Amygdala (tissue), 56 donors: ENCODE results near the gene ISCA2.
"Not testable (repeated sequence)": the region's sequence is repeated elsewhere in the genome, so short reads cannot be mapped to it uniquely, and the experiment has no call there.

Experiments
- DNase-seq, 56 donors: peaks; one replicate each; lab custom pipeline; 2025; lab: John Stamatoyannopoulos, UW

ISCA2 gene

GRCh38 chr14:74493343-74494261 lies at the start of gene ISCA2:
TSS of gene ISCA2 (plus strand) at chr14:74493765. CDS start at chr14:74493775, 10 bp downstream.
- DNase-seq: peak; percentile 84 to 100 (median 98)

GRCh38 chr14:74444866-74445265 lies 48.7 kb upstream of the ISCA2 start:
- DNase-seq: no peak

- not testable (repeated sequence) for DNase-seq
Measured at GRCh38 chr14:74454397-74454796, 39.2 kb upstream of the ISCA2 start.

DNA sequence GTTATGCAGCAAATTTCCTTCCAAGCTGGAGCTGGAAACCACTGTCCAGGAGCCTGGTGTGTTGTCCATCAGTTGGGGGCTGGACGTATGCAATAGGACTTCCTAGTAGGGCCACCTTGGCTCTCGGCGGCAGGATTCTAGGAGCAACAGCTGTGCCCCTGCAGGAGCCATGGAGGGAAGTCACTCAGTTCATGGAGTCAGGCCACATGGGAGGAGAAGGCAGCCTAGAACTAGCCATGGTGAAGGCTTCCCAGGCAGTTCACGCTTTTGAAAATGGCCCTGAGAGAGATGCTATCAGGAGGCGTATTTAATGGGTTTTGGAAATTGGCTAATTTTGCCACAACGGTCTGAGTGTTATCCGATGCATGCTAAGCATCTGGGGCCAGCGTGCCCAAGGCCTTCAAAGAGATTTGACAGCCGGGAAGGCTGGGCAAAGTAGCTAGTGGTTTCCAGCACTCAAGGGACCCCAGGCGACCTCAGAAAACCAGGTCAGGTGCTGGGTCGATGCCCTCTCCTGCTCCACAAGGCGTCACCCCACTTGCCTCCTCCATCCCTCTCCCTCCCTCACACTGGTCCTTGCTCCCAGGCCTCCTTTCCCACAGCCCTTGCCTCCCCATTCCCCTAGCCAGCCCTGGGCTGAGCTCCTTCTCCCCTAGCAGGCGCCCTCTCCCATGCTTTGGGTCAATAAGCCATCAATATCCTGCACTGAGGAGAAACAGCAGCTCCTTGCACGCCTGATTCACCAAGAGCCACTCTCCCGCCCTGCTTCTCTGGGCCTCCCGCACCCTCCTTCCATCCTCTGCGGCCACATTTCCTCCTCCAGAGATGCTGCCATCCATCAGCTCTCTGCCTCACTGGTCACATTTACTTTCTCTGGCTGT lies 36.6 kb upstream of the ISCA2 start:
- DNase-seq: no peak

GRCh38 chr14:74457565-74457895 lies 36.0 kb upstream of the ISCA2 start:
- DNase-seq: no peak

DNA sequence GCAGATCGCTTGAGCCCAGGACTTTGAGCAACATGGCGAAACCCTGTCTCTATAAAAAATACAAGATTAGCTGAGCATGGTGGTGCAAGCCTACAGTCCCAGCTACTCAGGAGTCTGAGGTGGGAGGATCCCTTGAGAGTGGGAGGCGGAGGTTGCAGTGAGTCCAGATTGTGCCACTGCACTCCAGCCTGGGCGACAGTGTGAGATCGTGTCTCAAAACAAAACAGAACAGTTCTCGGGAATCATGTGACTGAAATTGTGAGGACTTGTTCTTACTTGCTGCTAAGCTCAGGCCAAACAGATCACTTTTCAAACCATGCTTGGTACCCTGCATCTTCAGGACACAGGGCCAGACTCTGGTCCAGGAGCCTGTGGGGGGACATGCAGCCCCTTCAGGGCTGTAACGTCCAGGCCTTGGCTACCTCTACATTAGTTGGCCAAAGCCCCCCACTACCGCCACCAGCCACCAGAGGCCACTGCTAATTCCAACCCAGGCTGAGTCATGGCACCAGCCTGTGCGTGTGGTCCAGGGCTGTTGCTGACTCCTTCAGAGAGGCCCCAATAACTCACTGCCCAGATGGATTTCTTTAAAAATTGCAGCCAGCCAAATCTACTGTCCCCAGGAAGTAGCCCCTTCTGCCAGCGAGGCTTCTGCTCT lies 34.1 kb upstream of the ISCA2 start:
- DNase-seq: peak in 1 of 56 donors; percentile 5

- no peak for DNase-seq
Measured at GRCh38 chr14:74459976-74460375, 33.6 kb upstream of the ISCA2 start.

DNA sequence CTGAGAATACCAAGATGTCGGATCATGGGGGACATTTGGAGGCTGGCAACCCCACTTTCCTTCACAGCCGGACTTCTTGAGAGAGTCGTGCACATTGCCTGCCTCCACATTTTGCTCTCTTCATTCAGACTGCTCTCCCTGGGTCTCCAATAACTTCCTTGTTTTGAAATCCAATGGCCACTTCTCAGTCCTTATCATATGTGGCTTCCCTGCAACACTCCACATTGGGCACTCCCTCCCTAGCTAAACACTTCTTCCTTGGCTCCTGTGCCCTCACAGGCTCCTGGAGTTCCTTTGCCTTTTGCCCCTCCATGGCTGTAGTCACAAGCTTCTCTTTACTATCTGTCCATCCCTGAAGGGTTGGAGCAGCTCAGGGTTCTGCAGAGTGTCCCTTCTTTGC lies 30.6 kb upstream of the ISCA2 start:
- no peak for DNase-seq

DNA sequence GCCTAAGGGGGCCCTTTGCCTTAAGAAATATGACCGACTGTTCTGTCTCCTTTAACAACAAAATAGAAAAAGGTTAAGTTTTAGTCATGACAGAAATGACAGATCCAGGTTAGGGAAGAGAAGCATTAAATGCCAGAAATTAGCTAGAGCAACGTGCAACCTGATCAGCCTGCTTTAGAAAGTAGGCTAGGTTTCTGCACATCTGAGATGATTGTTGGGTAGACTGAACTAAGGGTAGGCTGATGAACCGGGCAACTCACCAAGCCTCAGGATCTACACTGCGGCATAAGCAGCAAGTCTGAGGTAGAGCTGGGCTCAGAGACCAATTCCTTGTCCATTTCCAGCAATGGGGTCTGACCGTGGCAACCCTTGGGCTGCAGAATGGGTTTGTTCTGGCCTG lies 29.9 kb upstream of the ISCA2 start:
- DNase-seq: no peak

GRCh38 chr14:74464785-74465184 lies 28.8 kb upstream of the ISCA2 start:
- no peak for DNase-seq

DNA sequence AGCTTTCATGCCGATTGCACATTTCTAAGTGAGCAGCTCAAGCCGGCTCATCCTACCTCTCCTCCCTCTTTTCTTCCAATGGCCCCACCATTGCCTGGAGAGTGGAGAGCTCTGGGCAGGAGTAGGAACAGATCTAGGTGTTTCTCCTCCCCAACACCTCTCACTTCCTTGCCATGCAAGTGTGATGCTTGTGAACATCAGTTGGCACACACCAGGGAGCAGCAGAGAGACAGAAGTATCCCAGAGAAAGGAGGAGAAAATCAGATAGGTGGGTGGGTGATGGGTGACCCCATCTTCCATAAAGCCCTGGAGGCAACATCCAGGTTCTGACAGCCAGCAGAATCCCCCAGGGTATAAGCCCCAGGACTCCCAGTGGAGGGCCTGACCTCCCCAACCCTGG lies 28.2 kb upstream of the ISCA2 start:
- DNase-seq: no peak

- DNase-seq: no peak
Measured at GRCh38 chr14:74468513-74468912, 25.1 kb upstream of the ISCA2 start.

DNA sequence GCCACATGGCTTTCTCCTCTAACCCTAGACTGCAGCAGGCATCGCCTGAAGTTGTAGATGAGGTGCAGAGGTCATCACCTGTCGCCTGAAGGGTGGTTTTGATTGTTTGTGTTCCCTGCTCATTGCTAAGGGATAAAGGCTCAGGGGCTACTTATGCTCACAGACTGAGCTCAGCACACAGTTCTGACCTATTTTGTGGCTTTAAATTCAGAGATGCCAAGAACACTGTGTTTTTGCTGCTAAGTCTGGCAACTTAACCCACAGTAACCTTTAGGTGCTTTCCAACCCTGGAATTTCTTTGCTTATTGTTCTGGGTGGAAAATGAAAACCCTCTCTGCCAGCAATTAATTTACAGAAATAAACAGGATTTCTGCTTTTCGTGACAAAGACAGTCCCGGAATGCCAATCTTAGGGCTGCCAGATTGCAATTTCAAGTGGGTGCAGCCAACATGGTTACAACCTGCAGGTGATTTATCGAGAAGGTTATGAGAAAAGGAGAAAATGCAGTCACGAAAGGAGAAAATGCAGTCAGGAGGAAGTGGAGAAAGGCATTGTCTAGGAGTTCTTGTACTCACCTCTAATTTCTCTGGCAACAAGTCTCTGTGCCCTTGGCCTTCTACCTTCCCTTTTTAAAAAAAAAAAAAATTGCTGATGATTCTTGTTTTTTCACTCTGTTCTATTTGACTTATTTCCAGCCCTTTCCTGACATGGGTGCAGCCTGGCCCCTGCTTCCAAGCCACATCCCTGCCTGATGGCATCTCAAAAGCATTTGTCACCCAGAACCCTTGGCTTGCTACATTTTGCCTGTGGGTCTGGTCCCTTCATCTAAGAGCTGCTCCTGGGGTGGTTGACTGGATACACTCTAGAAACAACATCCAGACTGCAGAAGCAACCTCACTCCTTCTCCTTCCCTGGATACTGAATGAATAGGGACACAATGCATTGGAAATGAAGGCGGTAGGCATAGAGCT lies 23.7 kb upstream of the ISCA2 start:
- no peak for DNase-seq

DNA sequence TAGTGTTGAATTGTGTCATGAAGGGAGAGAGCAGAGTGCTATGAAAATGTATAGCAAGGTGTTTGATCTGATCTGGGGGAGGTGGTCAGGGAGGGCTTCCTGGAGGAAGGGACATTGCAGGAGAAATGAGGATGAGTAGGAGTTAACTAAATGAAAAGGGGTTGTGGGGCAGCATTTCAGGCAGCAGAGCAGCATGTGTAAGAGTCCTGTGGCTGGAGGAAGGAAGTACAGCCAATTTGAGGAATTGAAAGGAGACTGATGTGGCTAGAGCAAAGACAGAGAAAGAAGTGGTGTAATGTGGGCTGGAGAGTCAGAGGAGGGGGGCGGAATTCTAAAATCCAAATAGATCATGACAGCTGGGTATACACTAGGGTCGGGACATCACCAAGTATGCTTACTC lies 21.0 kb upstream of the ISCA2 start:
- DNase-seq: no peak

DNA sequence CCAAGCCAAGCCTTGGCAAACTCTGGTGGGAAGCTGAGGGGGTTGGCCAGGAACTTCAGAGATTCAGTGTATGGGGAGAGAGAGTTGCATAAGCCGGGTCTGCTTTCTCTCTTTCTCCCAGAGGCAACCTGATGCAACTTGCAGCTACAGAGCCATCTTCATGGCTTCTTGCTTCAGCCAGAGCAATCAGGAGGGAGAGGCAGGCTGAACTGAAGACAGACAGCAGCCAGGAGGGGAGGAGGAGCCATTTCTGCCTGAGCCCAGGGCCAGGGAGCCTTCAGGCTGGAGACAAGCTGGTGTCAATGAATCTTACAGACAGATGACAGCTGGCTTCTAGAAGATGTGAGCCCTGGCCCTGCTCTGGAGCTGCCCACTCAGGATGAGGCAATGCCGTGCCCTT lies 19.2 kb upstream of the ISCA2 start:
- no peak for DNase-seq

DNA sequence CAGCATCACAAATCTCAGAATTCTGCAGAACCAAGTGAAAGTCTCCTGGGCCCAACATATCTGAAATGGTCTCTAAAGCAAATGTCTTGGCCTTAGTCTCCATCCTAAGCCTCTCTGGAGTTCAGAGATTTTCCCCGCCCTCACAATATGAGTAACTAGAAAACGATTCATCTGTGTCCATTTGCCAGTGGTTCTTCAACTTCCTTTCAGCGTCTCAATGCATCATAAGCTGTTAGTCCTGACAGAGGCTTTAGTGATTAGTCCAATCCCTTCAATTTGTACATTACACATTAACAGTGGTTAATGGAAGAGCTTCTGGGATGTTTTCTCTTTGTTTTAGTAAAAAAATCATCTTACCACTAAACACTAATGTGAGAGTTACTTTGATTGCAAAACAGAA lies 17.9 kb upstream of the ISCA2 start:
- no peak for DNase-seq

GRCh38 chr14:74476107-74476506 lies 17.5 kb upstream of the ISCA2 start:
- DNase-seq: peak in 1 of 56 donors; percentile 15

- peak in 10 of 56 donors; percentile 3 to 17 (median 8) for DNase-seq
Measured at GRCh38 chr14:74476607-74477006, 17.0 kb upstream of the ISCA2 start.

DNA sequence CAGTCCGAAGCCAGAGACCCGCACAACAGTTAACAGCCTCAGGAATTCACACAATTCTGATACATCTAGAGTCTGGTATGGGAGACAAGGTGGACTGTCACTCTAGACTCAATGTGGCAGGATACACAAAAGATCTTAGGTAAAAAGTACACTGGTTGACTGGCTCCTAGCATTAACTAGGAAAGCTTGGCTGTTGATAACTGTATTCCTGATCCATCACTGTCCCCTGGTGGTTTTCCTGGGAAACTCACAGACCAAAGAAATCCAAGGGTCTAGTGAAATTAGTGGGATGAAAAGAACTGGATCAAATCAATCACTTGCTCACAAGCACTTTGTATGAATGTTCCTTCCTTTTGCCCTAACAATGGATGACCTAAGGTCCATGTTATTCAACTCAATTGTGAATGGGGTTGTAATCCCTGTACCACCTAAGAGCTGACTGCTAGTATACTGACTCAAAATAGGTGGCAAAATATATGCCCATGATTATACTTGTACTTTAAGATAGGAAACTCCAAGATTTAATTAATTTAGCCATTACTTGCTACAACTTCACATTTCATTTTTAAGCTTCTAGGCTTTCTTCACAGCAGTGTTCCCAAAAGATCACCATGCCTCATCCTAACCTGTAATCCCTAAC lies 14.4 kb upstream of the ISCA2 start:
- DNase-seq: peak in 3 of 56 donors; percentile 2 to 22 (median 22)
